NCI-H446 treated with DMSO at 0.1 percent for 48 hours (cell line): ENCODE measurements around the gene EVL.

ENCODE experiments used
- DNase-seq: peaks from one replicate; lab custom pipeline; 2025; lab: John Stamatoyannopoulos, UW

EVL gene

GRCh38 chr14:100110816-100111215 is 45.6 kb downstream of the EVL start:
- DNase-seq, result no peak

GRCh38 chr14:100111931-100112704 is 46.9 kb downstream of the EVL start:
- DNase-seq, result no peak

GRCh38 chr14:100114109-100114765 is 49.0 kb downstream of the EVL start:
- DNase-seq, result no peak

- no peak for DNase-seq
Measured at GRCh38 chr14:100115236-100115635, 50.0 kb downstream of the EVL start.

- no peak for DNase-seq
Measured at GRCh38 chr14:100115726-100116125, 50.5 kb downstream of the EVL start.

GRCh38 chr14:100116134-100116533 is 50.9 kb downstream of the EVL start:
- DNase-seq, result peak; percentile 45

- DNase-seq, result no peak
Measured at GRCh38 chr14:100117026-100117425, 51.8 kb downstream of the EVL start.

- DNase-seq, result no peak
Measured at GRCh38 chr14:100117633-100118395, 52.6 kb downstream of the EVL start.

GRCh38 chr14:100118396-100119011 is 53.3 kb downstream of the EVL start:
- DNase-seq, result no peak

GRCh38 chr14:100119251-100119650 is 54.0 kb downstream of the EVL start:
- DNase-seq, result no peak

- no peak for DNase-seq
Measured at GRCh38 chr14:100120522-100121269, 55.5 kb downstream of the EVL start.

- DNase-seq, result no peak
Measured at GRCh38 chr14:100121643-100122480, 56.6 kb downstream of the EVL start.

- no peak for DNase-seq
Measured at GRCh38 chr14:100122481-100123223, 57.4 kb downstream of the EVL start.

- no peak for DNase-seq
Measured at GRCh38 chr14:100123618-100124017, 58.4 kb downstream of the EVL start.

GRCh38 chr14:100124551-100125088 is 59.4 kb downstream of the EVL start:
- DNase-seq, result no peak

GRCh38 chr14:100126401-100126800 is 61.2 kb downstream of the EVL start:
- no peak for DNase-seq

GRCh38 chr14:100127853-100128455 is 62.7 kb downstream of the EVL start:
- DNase-seq, result no peak

- no peak for DNase-seq
Measured at GRCh38 chr14:100128688-100129087, 63.5 kb downstream of the EVL start.

GRCh38 chr14:100129161-100129589 is 64.0 kb downstream of the EVL start:
- DNase-seq, result no peak
